MM.1S (cell line): ENCODE data around the gene OSBPL10.

Experiments used
- DNase-seq: peaks from one replicate; pipeline ENCODE4 v3.0.0-alpha.2; 2015
- H2AFZ ChIP-seq: fragments of 300-600 bp; sonication (generic); 2 replicates; pipeline ENCODE4 v1.6.0; 2016; ENCODE audit warnings: antibody characterized with exemption, low read length
- H3F3A ChIP-seq: fragments of 300-600 bp; sonication (generic); 2 replicates; pipeline ENCODE4 v1.6.1; 2016; ENCODE audit warnings: mild to moderate bottlenecking, antibody characterized with exemption, low read length, moderate library complexity, mixed read lengths; ENCODE audit not compliant: insufficient read depth
- H3K27ac ChIP-seq: fragments of 300-600 bp; sonication (generic); 2 replicates; pipeline ENCODE4 v1.5.1; 2016; ENCODE audit warnings: mild to moderate bottlenecking, low read length
- H3K27me3 ChIP-seq: fragments of 300-600 bp; sonication (generic); replicated peaks from 2 replicates; pipeline ENCODE4 v1.6.0; 2016; ENCODE audit warnings: low read length; ENCODE audit not compliant: insufficient read depth
- H3K36me3 ChIP-seq: fragments of 300-600 bp; sonication (generic); replicated peaks from 2 replicates; pipeline ENCODE4 v1.6.1; 2016; ENCODE audit warnings: mild to moderate bottlenecking, low read length, mixed read lengths; ENCODE audit not compliant: insufficient read depth
- H3K4me1 ChIP-seq: fragments of 300-600 bp; sonication (generic); 2 replicates; pipeline ENCODE4 v1.6.1; 2016; ENCODE audit warnings: low read length, mixed read lengths
- H3K4me2 ChIP-seq: fragments of 300-600 bp; sonication (generic); 2 replicates; pipeline ENCODE4 v1.6.0; 2016; ENCODE audit warnings: low read depth, low read length
- H3K4me3 ChIP-seq: fragments of 300-600 bp; sonication (generic); 2 replicates; pipeline ENCODE4 v1.5.1; 2016; ENCODE audit warnings: low read length, mixed read lengths
- H3K79me2 ChIP-seq: fragments of 300-600 bp; sonication (generic); 2 replicates; pipeline ENCODE4 v1.6.1; 2016; ENCODE audit warnings: mixed run types, low read length, mixed read lengths
- H3K9ac ChIP-seq: fragments of 300-600 bp; sonication (generic); 2 replicates; pipeline ENCODE4 v1.6.1; 2016; ENCODE audit warnings: low read length, mixed read lengths
- H3K9me2 ChIP-seq: fragments of 300-600 bp; sonication (generic); replicated peaks from 2 replicates; pipeline ENCODE4 v1.6.1; 2016; ENCODE audit warnings: mild to moderate bottlenecking, low read length, mixed read lengths; ENCODE audit not compliant: insufficient read depth
- H3K9me3 ChIP-seq: fragments of 300-600 bp; sonication (generic); replicated peaks from 2 replicates; pipeline ENCODE4 v1.6.1; 2016; ENCODE audit warnings: mild to moderate bottlenecking, low read length, mixed read lengths; ENCODE audit not compliant: insufficient read depth
- H4K20me1 ChIP-seq: fragments of 300-600 bp; sonication (generic); 2 replicates; pipeline ENCODE4 v1.6.1; 2016; ENCODE audit warnings: mild to moderate bottlenecking, low read length, moderate library complexity, mixed read lengths; ENCODE audit not compliant: insufficient read depth
- EZH2 ChIP-seq: fragments of 300-600 bp; sonication (generic); optimal IDR thresholded peaks from 2 replicates; pipeline ENCODE3; 2017; ENCODE audit warnings: low read depth, mild to moderate bottlenecking, antibody characterized with exemption, low read length, mixed read lengths
- EZH2phosphoT487 ChIP-seq: fragments of 300-600 bp; sonication (generic); IDR thresholded peaks from 2 replicates; pipeline ENCODE4 v1.6.1; 2018; ENCODE audit warnings: antibody characterized with exemption, low read length
- TF ChIP-seq, protein P1 (sequence below): fragments of 300-600 bp; sonication (generic); IDR thresholded peaks from 2 replicates; pipeline ENCODE4 v1.5.1; 2016; ENCODE audit warnings: antibody characterized with exemption, low read length, mixed read lengths

Gene OSBPL10

DNA sequence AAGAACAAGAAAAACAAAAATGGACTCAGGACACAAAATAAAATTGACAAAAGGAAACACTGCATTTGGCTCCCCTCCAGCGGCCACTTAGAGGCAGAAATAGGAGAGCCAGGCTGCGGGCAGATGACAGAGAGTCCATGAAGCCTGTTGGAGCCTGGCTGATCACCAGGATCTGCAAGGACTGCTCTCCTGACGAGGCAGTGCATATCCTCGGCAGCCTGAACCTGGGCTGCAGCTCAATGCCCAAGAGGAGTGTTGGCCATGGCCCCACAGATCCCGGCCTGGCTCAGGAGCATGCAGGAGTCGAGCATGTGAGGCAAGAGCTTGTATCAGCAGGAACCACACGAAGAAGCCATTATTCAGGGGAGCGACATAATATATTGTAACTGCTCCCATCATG, 248.5 kb downstream of the OSBPL10 start:
- no peak overlapping the region for H3K27ac ChIP-seq
- no peaks in the 10 kb centered on the region for H3K9me2 ChIP-seq
- no peak overlapping the region for H3K9ac ChIP-seq

DNA sequence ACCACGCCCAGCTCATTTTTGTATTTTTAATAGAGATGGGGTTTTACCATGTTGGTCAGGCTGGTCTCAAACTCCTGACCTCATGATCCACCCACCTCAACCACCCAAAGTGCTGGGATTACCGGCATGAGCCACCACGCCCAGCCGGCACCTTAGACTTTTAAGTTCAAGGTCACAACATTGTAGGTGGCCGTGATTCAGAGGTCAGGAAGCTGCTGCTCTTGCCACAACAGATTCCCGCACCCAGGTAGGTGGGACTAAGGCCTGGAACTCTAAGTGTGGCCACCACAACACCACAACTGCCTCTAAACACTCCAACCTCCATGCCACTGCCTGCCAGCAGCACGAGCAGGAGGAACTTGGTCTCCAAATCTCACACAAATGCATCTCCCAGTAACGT, 251.5 kb downstream of the OSBPL10 start:
- no peaks in the 10 kb centered on the region for H4K20me1 ChIP-seq
- no peak overlapping the region for H2AFZ ChIP-seq
- no peaks in the 10 kb centered on the region for H3K9me2 ChIP-seq
- no peaks in the 10 kb centered on the region for H3K4me1 ChIP-seq
- DNase-seq: no peak
- no peaks in the 10 kb centered on the region for H3K79me2 ChIP-seq
- H3F3A ChIP-seq: no peaks in the 10 kb centered on the region
- no peaks in the 10 kb centered on the region for H3K36me3 ChIP-seq
- no peak overlapping the region for H3K27ac ChIP-seq
- no peak overlapping the region for H3K4me3 ChIP-seq
- no peaks in the 10 kb centered on the region for H3K9me3 ChIP-seq
- no peak overlapping the region for H3K9ac ChIP-seq
- no peaks in the 10 kb centered on the region for H3K27me3 ChIP-seq
- no peak for TF ChIP-seq EZH2phosphoT487
- no peak for TF ChIP-seq EZH2
- TF ChIP-seq, protein P1, sequence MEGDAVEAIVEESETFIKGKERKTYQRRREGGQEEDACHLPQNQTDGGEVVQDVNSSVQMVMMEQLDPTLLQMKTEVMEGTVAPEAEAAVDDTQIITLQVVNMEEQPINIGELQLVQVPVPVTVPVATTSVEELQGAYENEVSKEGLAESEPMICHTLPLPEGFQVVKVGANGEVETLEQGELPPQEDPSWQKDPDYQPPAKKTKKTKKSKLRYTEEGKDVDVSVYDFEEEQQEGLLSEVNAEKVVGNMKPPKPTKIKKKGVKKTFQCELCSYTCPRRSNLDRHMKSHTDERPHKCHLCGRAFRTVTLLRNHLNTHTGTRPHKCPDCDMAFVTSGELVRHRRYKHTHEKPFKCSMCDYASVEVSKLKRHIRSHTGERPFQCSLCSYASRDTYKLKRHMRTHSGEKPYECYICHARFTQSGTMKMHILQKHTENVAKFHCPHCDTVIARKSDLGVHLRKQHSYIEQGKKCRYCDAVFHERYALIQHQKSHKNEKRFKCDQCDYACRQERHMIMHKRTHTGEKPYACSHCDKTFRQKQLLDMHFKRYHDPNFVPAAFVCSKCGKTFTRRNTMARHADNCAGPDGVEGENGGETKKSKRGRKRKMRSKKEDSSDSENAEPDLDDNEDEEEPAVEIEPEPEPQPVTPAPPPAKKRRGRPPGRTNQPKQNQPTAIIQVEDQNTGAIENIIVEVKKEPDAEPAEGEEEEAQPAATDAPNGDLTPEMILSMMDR: no peak
- no peak overlapping the region for H3K4me2 ChIP-seq

More for the DNA sequence above, 248.5 kb downstream of the OSBPL10 start:
- TF ChIP-seq, protein P1: no peak
- TF ChIP-seq EZH2phosphoT487 (no peak), EZH2 (no peak)
- Histone ChIP-seq H3K79me2 (no peaks in the 10 kb centered on the region), H4K20me1 (no peaks in the 10 kb centered on the region), H3K36me3 (no peaks in the 10 kb centered on the region), H3F3A (no peaks in the 10 kb centered on the region), H3K4me3 (no peak overlapping the region), H2AFZ (no peak overlapping the region), H3K27me3 (no peaks in the 10 kb centered on the region), H3K9me3 (no peaks in the 10 kb centered on the region), H3K4me1 (no peaks in the 10 kb centered on the region), H3K4me2 (no peak overlapping the region)
- DNase-seq: no peak

DNA sequence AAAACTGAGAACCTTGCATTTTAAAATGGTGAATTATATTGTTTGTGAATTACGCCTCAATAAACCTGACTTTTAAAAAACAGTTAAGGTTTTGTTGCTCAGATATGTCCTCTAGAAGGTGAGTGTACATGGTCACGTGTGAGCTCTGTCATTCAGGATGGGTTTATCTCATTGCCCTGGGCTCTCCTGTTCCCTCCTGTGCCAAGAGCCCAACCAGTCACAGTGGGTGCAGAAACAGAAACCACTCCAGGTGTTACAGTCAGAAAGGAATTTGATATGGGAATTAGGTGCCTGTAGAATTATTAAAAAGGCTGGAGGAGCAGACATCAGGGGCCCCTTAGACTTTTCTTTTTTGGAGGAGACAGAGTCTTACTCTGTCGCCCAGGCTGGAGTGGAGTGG, 252.0 kb downstream of the OSBPL10 start:
- no peak overlapping the region for H3K4me3 ChIP-seq
- H3K27ac ChIP-seq: no peak overlapping the region
- DNase-seq: no peak
- H3K79me2 ChIP-seq: no peaks in the 10 kb centered on the region
- H4K20me1 ChIP-seq: no peaks in the 10 kb centered on the region
- no peak overlapping the region for H3K4me2 ChIP-seq
- H3K9me2 ChIP-seq: no peaks in the 10 kb centered on the region
- no peaks in the 10 kb centered on the region for H3K27me3 ChIP-seq
- H3K9ac ChIP-seq: no peak overlapping the region
- no peak overlapping the region for H2AFZ ChIP-seq
- H3K9me3 ChIP-seq: no peaks in the 10 kb centered on the region
- no peaks in the 10 kb centered on the region for H3K4me1 ChIP-seq
- TF ChIP-seq EZH2phosphoT487: no peak
- TF ChIP-seq EZH2: no peak
- TF ChIP-seq, protein P1: no peak
- H3F3A ChIP-seq: no peaks in the 10 kb centered on the region
- no peaks in the 10 kb centered on the region for H3K36me3 ChIP-seq
